Left lung (tissue), 10 donors: Measurements from ENCODE around the gene GDPD1. TPM values are rescaled to one million over a fixed set of nuclear protein-coding genes. Genes with fewer than 3 reads are reported as not detected.
"Not testable (repeated sequence)": the region's sequence is repeated elsewhere in the genome, so short reads cannot be mapped to it uniquely, and the experiment has no call there.

ENCODE experiments used
- ATAC-seq: fragments of 200-7000 bp; cut with Tn5 transposase; one replicate; pipeline ENCODE4 v1.9.1; 2020; ENCODE audit warnings: moderate library complexity
- DNase-seq, 4 donors: peaks; one replicate each; pipeline ENCODE4 v3.0.0-alpha.2; 2013 to 2020
- H3K27ac ChIP-seq, 2 donors: fragments of 200-600 bp; sonication (generic) in 1 of 2; one replicate each; pipeline versions ENCODE4 v1.5.0 to v1.8.0; 2020 to 2021
- H3K27me3 ChIP-seq, 2 donors: fragments of 200-600 bp; sonication (generic) in 1 of 2; one replicate each; pipeline versions ENCODE4 v1.5.0 to v1.8.0; 2020 to 2021
- H3K36me3 ChIP-seq, 2 donors: fragments of 200-600 bp; sonication (generic) in 1 of 2; one replicate each; pipeline versions ENCODE4 v1.5.0 to v1.8.0; 2020 to 2021
- H3K4me1 ChIP-seq, 2 donors: fragments of 200-600 bp; one replicate each; pipeline ENCODE4 v1.8.0; 2021
- H3K4me3 ChIP-seq, 2 donors: fragments of 200-600 bp; sonication (generic) in 1 of 2; one replicate each; pipeline versions ENCODE4 v1.5.0 to v1.8.0; 2020 to 2021; ENCODE audit warnings: mild to moderate bottlenecking in 1 of 2
- H3K9me3 ChIP-seq, 2 donors: fragments of 200-600 bp; sonication (generic) in 1 of 2; one replicate each; pipeline versions ENCODE4 v1.5.0 to v1.8.0; 2020 to 2021
- intact Hi-C, 2 donors: fragments of 100-400 bp; cut with DNase I; formaldehyde crosslinking; loops; one replicate each; pipeline versions ENCODE4 v1.11.2 to v1.14.2; 2022
- polyA plus RNA-seq, 6 donors: library from polyadenylated mRNA; unstranded; fragments of 120-200 nt; gene quantifications; one replicate each; pipeline ENCODE4 v1.2.1, GENCODE V29; 2013; ENCODE audit not compliant: insufficient read length in 6 of 6
- total RNA-seq, 2 donors: library from RNA; stranded (reverse); fragmentation: NEBNext Ultra II Directional; extraction: Animal tissue kit (Norgen Biotek cat#: 25700); gene quantifications; one replicate each; pipeline ENCODE4 v1.2.1, GENCODE V29; 2021
- TF ChIP-seq, protein P1 (sequence below), 2 donors: fragments of 200-600 bp; sonication (generic) in 1 of 2; IDR thresholded peaks; one replicate each; pipeline versions ENCODE4 v1.5.0 to v1.8.0; 2021; ENCODE audit warnings: antibody characterized with exemption in 2 of 2
- donor health status: DM: no; HTN: yes; CAD: no.
- donor health status: DM: no; HTN: no; CAD: no.

The GDPD1 gene
- total and polyA plus RNA-seq, 8 donors = 2.8 to 11.5 (median 10.1) TPM

DNA sequence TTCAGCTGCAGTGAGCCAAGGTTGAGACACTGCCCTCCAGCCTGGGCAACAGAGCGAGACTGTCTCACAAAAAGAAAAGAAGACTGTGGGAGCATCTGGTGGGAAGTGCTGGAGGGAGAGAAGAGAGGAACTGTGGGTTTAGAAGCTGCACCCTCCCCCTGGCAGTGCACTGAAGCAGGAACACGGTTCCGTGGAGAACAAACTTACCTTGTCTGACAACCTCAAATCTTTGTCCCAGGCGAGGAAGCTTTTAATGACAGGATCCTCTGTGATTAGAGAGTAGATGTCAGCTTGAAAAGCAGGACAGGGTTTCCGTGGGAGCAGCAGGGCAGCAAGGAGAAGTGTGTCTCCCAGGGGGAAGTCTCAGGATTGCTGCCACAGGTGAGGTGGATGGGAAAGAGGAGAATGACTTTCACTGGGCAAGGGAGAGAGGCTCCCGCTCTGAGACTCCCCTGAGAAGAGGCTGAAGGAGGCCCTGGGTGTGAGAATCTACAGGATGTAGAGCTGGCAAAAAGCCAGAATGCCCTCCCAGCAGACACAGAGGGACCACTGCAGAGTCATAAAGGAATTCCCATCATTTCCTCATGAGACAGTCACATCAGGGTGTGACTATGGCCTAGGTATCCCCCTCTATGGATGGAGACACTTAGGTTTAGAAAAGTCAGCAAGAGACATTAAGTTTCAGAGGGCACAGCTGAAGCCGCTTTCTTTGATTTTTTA lies 41.9 kb upstream of the GDPD1 start:
- Histone ChIP-seq H3K9me3 (no peaks in the 10 kb centered on the region), H3K4me3 (no peak overlapping the region), H3K36me3 (peaks cover 0 to 6% of the 10 kb centered on the region in 2 donors), H3K4me1 (no peaks in the 10 kb centered on the region), H3K27me3 (no peaks in the 10 kb centered on the region), H3K27ac (no peak overlapping the region)
- no peak for ATAC-seq
- TF ChIP-seq, protein P1, sequence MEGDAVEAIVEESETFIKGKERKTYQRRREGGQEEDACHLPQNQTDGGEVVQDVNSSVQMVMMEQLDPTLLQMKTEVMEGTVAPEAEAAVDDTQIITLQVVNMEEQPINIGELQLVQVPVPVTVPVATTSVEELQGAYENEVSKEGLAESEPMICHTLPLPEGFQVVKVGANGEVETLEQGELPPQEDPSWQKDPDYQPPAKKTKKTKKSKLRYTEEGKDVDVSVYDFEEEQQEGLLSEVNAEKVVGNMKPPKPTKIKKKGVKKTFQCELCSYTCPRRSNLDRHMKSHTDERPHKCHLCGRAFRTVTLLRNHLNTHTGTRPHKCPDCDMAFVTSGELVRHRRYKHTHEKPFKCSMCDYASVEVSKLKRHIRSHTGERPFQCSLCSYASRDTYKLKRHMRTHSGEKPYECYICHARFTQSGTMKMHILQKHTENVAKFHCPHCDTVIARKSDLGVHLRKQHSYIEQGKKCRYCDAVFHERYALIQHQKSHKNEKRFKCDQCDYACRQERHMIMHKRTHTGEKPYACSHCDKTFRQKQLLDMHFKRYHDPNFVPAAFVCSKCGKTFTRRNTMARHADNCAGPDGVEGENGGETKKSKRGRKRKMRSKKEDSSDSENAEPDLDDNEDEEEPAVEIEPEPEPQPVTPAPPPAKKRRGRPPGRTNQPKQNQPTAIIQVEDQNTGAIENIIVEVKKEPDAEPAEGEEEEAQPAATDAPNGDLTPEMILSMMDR (IDR thresholded peaks at IDR 0.05) = no peak
- intact Hi-C loops = no loop called here
- DNase-seq = no peak

DNA sequence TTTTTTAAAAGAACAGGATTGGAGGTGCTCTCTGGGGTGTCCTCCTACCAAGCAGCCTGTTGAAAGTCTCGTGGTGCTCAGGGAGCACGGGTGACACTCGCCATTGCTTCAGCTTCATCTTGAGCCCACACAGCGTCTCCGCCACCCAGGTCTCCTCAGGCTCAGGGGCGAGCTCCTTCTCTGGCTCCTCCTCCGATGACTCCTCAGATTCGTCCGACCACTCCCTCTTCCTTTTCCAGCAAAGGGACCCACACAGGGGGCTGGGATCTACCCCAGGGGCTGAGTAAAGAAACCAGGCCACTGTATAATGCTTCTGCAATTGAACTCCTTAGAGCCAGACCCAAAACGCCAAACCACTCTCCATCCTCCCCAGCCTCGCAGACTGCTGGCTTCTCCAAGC lies 40.7 kb upstream of the GDPD1 start:
- H3K4me3 ChIP-seq, intact Hi-C loops, H3K27ac ChIP-seq, H3K4me1 ChIP-seq, DNase-seq, H3K27me3 ChIP-seq, H3K9me3 ChIP-seq, ATAC-seq, H3K36me3 ChIP-seq: not testable (repeated sequence)

DNA sequence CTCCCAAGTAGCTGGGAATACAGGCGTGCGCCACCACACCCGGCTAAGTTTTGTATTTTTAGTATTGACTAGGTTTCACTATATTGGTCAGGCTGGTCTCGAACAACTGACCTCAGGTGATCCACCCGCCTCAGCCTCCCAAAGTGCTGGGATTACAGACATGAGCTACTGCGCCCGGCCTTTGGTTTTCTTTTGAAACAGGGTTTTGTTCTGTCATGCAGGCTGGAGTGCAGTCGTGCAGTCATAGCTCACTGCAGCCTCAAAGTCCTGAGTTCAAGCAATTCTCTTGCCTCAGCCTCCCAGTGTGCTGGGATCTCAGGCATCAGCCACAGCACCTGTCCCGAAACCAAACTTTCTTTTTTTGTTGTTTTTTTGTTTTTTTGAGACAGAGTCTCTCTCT lies 39.7 kb upstream of the GDPD1 start:
- no peak overlapping the region for H3K27ac ChIP-seq
- no peak for DNase-seq
- TF ChIP-seq, protein P1 (IDR thresholded peaks at IDR 0.05) = no peak
- no peaks in the 10 kb centered on the region for H3K9me3 ChIP-seq
- no peak for ATAC-seq
- no peaks in the 10 kb centered on the region for H3K36me3 ChIP-seq
- no peaks in the 10 kb centered on the region for H3K4me1 ChIP-seq
- no peak overlapping the region for H3K4me3 ChIP-seq
- intact Hi-C loops = no loop called here
- no peaks in the 10 kb centered on the region for H3K27me3 ChIP-seq

DNA sequence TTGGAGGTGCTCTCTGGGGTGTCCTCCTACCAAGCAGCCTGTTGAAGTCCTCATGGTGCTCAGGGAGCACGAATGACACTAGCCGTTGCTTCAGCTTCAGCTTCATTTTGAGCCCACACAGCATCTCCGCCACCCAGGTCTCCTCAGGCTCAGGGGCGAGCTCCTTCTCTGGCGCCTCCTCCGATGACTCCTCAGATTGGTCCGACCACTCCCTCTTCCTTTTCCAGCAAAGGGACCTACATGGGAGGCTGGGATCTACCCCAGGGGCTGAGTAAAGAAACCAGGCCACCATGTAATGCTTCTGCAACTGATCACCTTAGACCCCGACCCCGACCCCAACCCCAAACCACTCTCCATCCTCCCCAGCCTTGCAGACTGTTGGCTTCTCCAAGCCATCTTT lies 38.8 kb upstream of the GDPD1 start:
- intact Hi-C loops = no loop called here

DNA sequence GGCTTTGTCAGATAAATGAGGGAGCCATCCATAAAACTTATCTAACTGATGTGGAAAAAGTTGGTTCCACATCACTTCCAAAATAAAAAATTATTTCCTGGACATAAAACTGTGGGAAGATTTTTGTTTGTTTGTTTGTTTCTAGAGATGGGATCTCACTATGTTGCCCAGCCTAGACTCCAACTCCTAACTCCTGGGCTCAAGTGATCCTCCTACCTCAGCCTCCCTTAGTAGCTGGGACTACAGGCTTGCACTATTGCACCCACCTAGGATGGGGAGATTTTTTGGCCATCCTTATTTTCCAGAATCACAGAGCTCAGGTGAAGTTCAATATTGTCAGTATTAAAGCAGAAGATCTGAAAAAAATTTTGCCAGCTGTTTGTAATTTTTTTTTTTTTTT lies 34.3 kb upstream of the GDPD1 start:
- H3K27me3 ChIP-seq = no peaks in the 10 kb centered on the region
- ATAC-seq = no peak
- no peak overlapping the region for H3K27ac ChIP-seq
- intact Hi-C loops = no loop called here
- no peak for DNase-seq
- no peaks in the 10 kb centered on the region for H3K4me1 ChIP-seq
- TF ChIP-seq, protein P1 (IDR thresholded peaks at IDR 0.05) = no peak
- H3K4me3 ChIP-seq = no peak overlapping the region
- peaks cover 0 to 5% of the 10 kb centered on the region in 2 donors for H3K36me3 ChIP-seq
- H3K9me3 ChIP-seq = no peaks in the 10 kb centered on the region

More for the DNA sequence above, 38.8 kb upstream of the GDPD1 start:
- Histone ChIP-seq H3K36me3 (no peaks in the 10 kb centered on the region), H3K27me3 (no peaks in the 10 kb centered on the region), H3K4me1 (no peaks in the 10 kb centered on the region), H3K27ac (no peak overlapping the region), H3K4me3 (no peak overlapping the region), H3K9me3 (no peaks in the 10 kb centered on the region)
- DNase-seq = no peak
- ATAC-seq = no peak
- TF ChIP-seq, protein P1 (IDR thresholded peaks at IDR 0.05) = no peak

DNA sequence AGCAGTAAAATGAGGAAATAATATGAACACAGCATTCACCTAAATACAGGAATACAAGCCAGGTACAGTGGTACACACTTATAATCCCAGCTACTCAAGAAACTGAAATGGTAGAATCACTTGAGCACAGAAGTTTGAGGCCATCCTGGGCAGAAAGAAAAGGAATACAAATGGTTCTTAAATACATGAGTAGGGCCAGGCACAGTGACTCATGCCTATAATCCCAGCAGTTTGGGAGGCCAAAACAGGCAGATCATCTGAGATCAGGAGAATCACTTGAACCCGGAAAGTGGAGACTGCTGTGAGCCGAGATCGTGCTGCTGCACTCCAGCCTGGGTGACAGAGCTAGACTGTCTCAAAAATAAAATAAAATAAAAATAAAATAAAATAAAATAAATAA lies 33.5 kb upstream of the GDPD1 start:
- intact Hi-C loops = no loop called here

More for the DNA sequence above, 33.5 kb upstream of the GDPD1 start:
- TF ChIP-seq, protein P1 (IDR thresholded peaks at IDR 0.05) = no peak
- Histone ChIP-seq H3K27me3 (no peaks in the 10 kb centered on the region), H3K27ac (no peak overlapping the region), H3K9me3 (no peaks in the 10 kb centered on the region), H3K4me3 (no peak overlapping the region), H3K36me3 (peaks cover 0 to 5% of the 10 kb centered on the region in 2 donors), H3K4me1 (no peaks in the 10 kb centered on the region)
- ATAC-seq = no peak
- no peak for DNase-seq
